Naive thymus-derived CD4-positive, alpha-beta T cell (primary cell): ENCODE measurements around the gene HACD2. TPM values are rescaled to one million over a fixed set of nuclear protein-coding genes. Genes with fewer than 3 reads are reported as not detected.
"Not testable (repeated sequence)": the region's sequence is repeated elsewhere in the genome, so short reads cannot be mapped to it uniquely, and the experiment has no call there.

Experiments used
- ATAC-seq: fragments of 150-1000 bp; cut with Tn5 transposase; 2 replicates; pipeline ENCODE4 v1.10.0; 2021; ENCODE audit warnings: mild to moderate bottlenecking, moderate library complexity
- CTCF ChIA-PET: fragments of 350-600 bp; sonication (Branson Sonifier 250); formaldehyde crosslinking; loops from one replicate; lab custom pipeline; 2021; ENCODE audit warnings: antibody characterized with exemption; lab: Charles Lee
- POLR2A ChIA-PET: fragments of 350-600 bp; sonication (Branson Sonifier 250); formaldehyde crosslinking; loops from one replicate; lab custom pipeline; 2021; ENCODE audit warnings: antibody characterized with exemption, inconsistent platforms; lab: Charles Lee
- DNase-seq, 9 donors: peaks; one replicate each; pipeline versions ENCODE4 v3.0.0 to v3.0.0-alpha.2; 2020 to 2022; ENCODE audit warnings: mixed read lengths in 1 of 9
- H3K27ac ChIP-seq: one replicate; pipeline ENCODE4 v1.7.0; 2013; ENCODE audit warnings: mild to moderate bottlenecking, low read depth, low read length, moderate library complexity
- H3K27me3 ChIP-seq, 2 donors: one replicate each; pipeline ENCODE4 v1.7.0; 2013; ENCODE audit warnings: low read length in 2 of 2, mild to moderate bottlenecking in 2 of 2, moderate library complexity in 2 of 2; ENCODE audit not compliant: control insufficient read depth in 2 of 2, insufficient read depth in 2 of 2
- H3K36me3 ChIP-seq, 3 experiments: 1 replicate in 2 of 3; 2 replicates in 1 of 3; pipeline ENCODE4 v1.7.0; 2013; ENCODE audit warnings: low read length in 3 of 3, mild to moderate bottlenecking in 3 of 3, moderate library complexity in 1 of 3; ENCODE audit not compliant: insufficient read depth in 3 of 3, control insufficient read depth in 2 of 3
- H3K4me1 ChIP-seq, 2 donors: one replicate each; pipeline ENCODE4 v1.7.0; 2013; ENCODE audit warnings: low read length in 2 of 2, mild to moderate bottlenecking in 2 of 2, moderate library complexity in 1 of 2; ENCODE audit not compliant: control insufficient read depth in 2 of 2, insufficient read depth in 2 of 2
- H3K4me3 ChIP-seq: 2 replicates; pipeline ENCODE4 v1.7.0; 2013; ENCODE audit warnings: mild to moderate bottlenecking, low read length
- H3K9me3 ChIP-seq, 3 experiments: 1 replicate in 2 of 3; 2 replicates in 1 of 3; pipeline ENCODE4 v1.7.0; 2013; ENCODE audit warnings: low read length in 3 of 3; ENCODE audit not compliant: control insufficient read depth in 2 of 3
- H3K27ac Mint-ChIP-seq, 9 donors: one replicate each; pipeline ENCODE4 v1.8.0; 2020 to 2022; ENCODE audit warnings: mixed read lengths in 9 of 9, mild to moderate bottlenecking in 8 of 9, moderate library complexity in 5 of 9, inconsistent platforms in 2 of 9
- H3K27me3 Mint-ChIP-seq, 5 donors: one replicate each; pipeline ENCODE4 v1.8.0; 2021 to 2022; ENCODE audit warnings: mixed read lengths in 5 of 5, mild to moderate bottlenecking in 1 of 5
- H3K36me3 Mint-ChIP-seq, 5 donors: one replicate each; pipeline ENCODE4 v1.8.0; 2020 to 2022; ENCODE audit warnings: mixed read lengths in 5 of 5, mild to moderate bottlenecking in 3 of 5, inconsistent platforms in 1 of 5
- H3K4me1 Mint-ChIP-seq, 7 donors: one replicate each; pipeline ENCODE4 v1.8.0; 2020 to 2022; ENCODE audit warnings: mixed read lengths in 7 of 7, mild to moderate bottlenecking in 3 of 7, inconsistent platforms in 1 of 7
- H3K4me3 Mint-ChIP-seq, 10 donors: one replicate each; pipeline ENCODE4 v1.8.0; 2020 to 2022; ENCODE audit warnings: mild to moderate bottlenecking in 10 of 10, mixed read lengths in 10 of 10, moderate library complexity in 6 of 10, inconsistent platforms in 2 of 10
- H3K9me3 Mint-ChIP-seq, 11 donors: one replicate each; pipeline ENCODE4 v1.8.0; 2020 to 2022; ENCODE audit warnings: mixed read lengths in 11 of 11, mild to moderate bottlenecking in 4 of 11, inconsistent platforms in 1 of 11, moderate library complexity in 1 of 11
- intact Hi-C, 2 donors: fragments of 100-400 bp; cut with micrococcal nuclease; formaldehyde crosslinking; loops; one replicate each; pipeline ENCODE4 v1.15.1; 2023
- polyA plus RNA-seq, 2 donors: library from polyadenylated mRNA; unstranded; fragments of 300-500 nt; fragmentation: Illumina TruSeq; gene quantifications; one replicate each; pipeline ENCODE4 v1.2.3, GENCODE V29; 2021
- total RNA-seq, 6 experiments: library from RNA in 5 of 6; stranded (reverse) in 5 of 6; gene quantifications; 1 replicate in 5 of 6; 2 replicates in 1 of 6; pipeline ENCODE4 v1.2.3 and lab custom pipeline; 2021 to 2026

HACD2 gene
- total and polyA plus RNA-seq, 7 experiments from 2014 or later, result 14.7 to 28.3 (median 19.8) TPM

- no peak for ATAC-seq
Measured at GRCh38 chr3:123605789-123606234, 21.0 kb upstream of the HACD2 start.

GRCh38 chr3:123603153-123603552 lies 18.3 kb upstream of the HACD2 start:
- H3K4me3 Mint-ChIP-seq, POLR2A ChIA-PET, H3K27me3 ChIP-seq: not testable (repeated sequence)

More at GRCh38 chr3:123605789-123606234, 21.0 kb upstream of the HACD2 start:
- intact Hi-C loops, result no loop called here
- H3K9me3 Mint-ChIP-seq, result no peaks in the 10 kb centered on the region
- H3K36me3 ChIP-seq, result no peaks in the 10 kb centered on the region
- no peak overlapping the region for H3K27ac ChIP-seq
- H3K36me3 Mint-ChIP-seq, result peaks cover 0 to 18% (median 8%) of the 10 kb centered on the region in 5 donors
- H3K4me1 Mint-ChIP-seq, result peaks cover 0 to 18% (median 0%) of the 10 kb centered on the region in 7 donors
- no peaks in the 10 kb centered on the region for H3K9me3 ChIP-seq
- no peak overlapping the region for H3K4me3 Mint-ChIP-seq
- H3K27ac Mint-ChIP-seq, result no peak overlapping the region
- no peaks in the 10 kb centered on the region for H3K27me3 ChIP-seq
- ChIA-PET CTCF (no interaction called here), POLR2A (no interaction called here)
- H3K4me1 ChIP-seq, result no peaks in the 10 kb centered on the region
- no peaks in the 10 kb centered on the region for H3K27me3 Mint-ChIP-seq
- DNase-seq, result no peak
- no peak overlapping the region for H3K4me3 ChIP-seq

GRCh38 chr3:123602325-123602724 lies 17.5 kb upstream of the HACD2 start:
- H3K9me3 ChIP-seq, result no peaks in the 10 kb centered on the region
- H3K27me3 ChIP-seq, result no peaks in the 10 kb centered on the region
- peaks cover 0 to 21% (median 4%) of the 10 kb centered on the region in 5 donors for H3K36me3 Mint-ChIP-seq
- intact Hi-C loops, result no loop called here
- H3K4me3 ChIP-seq, result no peak overlapping the region
- H3K4me1 Mint-ChIP-seq, result peaks cover 0 to 12% (median 0%) of the 10 kb centered on the region in 7 donors
- H3K9me3 Mint-ChIP-seq, result no peaks in the 10 kb centered on the region
- no peak for ATAC-seq
- ChIA-PET CTCF (no interaction called here), POLR2A (no interaction called here)
- H3K4me3 Mint-ChIP-seq, result no peak overlapping the region
- H3K27me3 Mint-ChIP-seq, result no peaks in the 10 kb centered on the region
- H3K4me1 ChIP-seq, result no peaks in the 10 kb centered on the region
- no peaks in the 10 kb centered on the region for H3K36me3 ChIP-seq
- H3K27ac ChIP-seq, result no peak overlapping the region
- no peak for DNase-seq
- no peak overlapping the region for H3K27ac Mint-ChIP-seq

More at GRCh38 chr3:123603153-123603552, 18.3 kb upstream of the HACD2 start:
- H3K4me1 ChIP-seq, H3K4me3 ChIP-seq, CTCF ChIA-PET, H3K27me3 Mint-ChIP-seq, H3K9me3 ChIP-seq, H3K27ac ChIP-seq, H3K27ac Mint-ChIP-seq, H3K9me3 Mint-ChIP-seq, ATAC-seq, H3K36me3 ChIP-seq, intact Hi-C loops, DNase-seq: not testable (repeated sequence)
- peaks cover 0 to 12% (median 0%) of the 10 kb centered on the region in 7 donors for H3K4me1 Mint-ChIP-seq
- peaks cover 0 to 22% (median 5%) of the 10 kb centered on the region in 5 donors for H3K36me3 Mint-ChIP-seq

GRCh38 chr3:123600863-123601262 lies 16.0 kb upstream of the HACD2 start:
- H3K4me1 Mint-ChIP-seq, intact Hi-C loops, H3K36me3 ChIP-seq, ATAC-seq, H3K9me3 ChIP-seq, CTCF ChIA-PET, H3K27me3 Mint-ChIP-seq, H3K9me3 Mint-ChIP-seq, H3K4me3 ChIP-seq, POLR2A ChIA-PET, H3K27me3 ChIP-seq, H3K27ac ChIP-seq, H3K27ac Mint-ChIP-seq, H3K4me1 ChIP-seq, DNase-seq, H3K4me3 Mint-ChIP-seq: not testable (repeated sequence)
- H3K36me3 Mint-ChIP-seq, result peaks cover 0 to 24% (median 4%) of the 10 kb centered on the region in 5 donors

GRCh38 chr3:123597561-123597960 lies 12.7 kb upstream of the HACD2 start:
- Mint-ChIP-seq H3K27me3 (no peaks in the 10 kb centered on the region), H3K9me3 (peaks cover 0 to 4% (median 0%) of the 10 kb centered on the region in 11 donors), H3K36me3 (peaks cover 0 to 30% (median 9%) of the 10 kb centered on the region in 5 donors), H3K27ac (no peak overlapping the region), H3K4me3 (no peak overlapping the region), H3K4me1 (peaks cover 0 to 4% (median 0%) of the 10 kb centered on the region in 7 donors)
- no peak overlapping the region for H3K4me3 ChIP-seq
- POLR2A ChIA-PET, result no interaction called here
- no peaks in the 10 kb centered on the region for H3K9me3 ChIP-seq
- H3K36me3 ChIP-seq, result no peaks in the 10 kb centered on the region
- H3K27me3 ChIP-seq, result no peaks in the 10 kb centered on the region
- no peaks in the 10 kb centered on the region for H3K4me1 ChIP-seq
- no peak for ATAC-seq
- intact Hi-C loops, result no loop called here
- H3K27ac ChIP-seq, result no peak overlapping the region
- DNase-seq, result no peak
- CTCF ChIA-PET, result no interaction called here

GRCh38 chr3:123595396-123596180 lies 10.7 kb upstream of the HACD2 start:
- DNase-seq (no peak), ATAC-seq (no peak)
- Mint-ChIP-seq H3K36me3 (peaks cover 7 to 37% (median 23%) of the 10 kb centered on the region in 5 donors), H3K27ac (no peak overlapping the region), H3K9me3 (peaks cover 0 to 22% (median 7%) of the 10 kb centered on the region in 11 donors), H3K4me1 (peaks cover 0 to 4% (median 0%) of the 10 kb centered on the region in 7 donors), H3K27me3 (no peaks in the 10 kb centered on the region), H3K4me3 (no peak overlapping the region)
- Histone ChIP-seq H3K27ac (no peak overlapping the region), H3K9me3 (peaks cover 0 to 7% (median 4%) of the 10 kb centered on the region in 3 experiments), H3K27me3 (no peaks in the 10 kb centered on the region), H3K4me3 (no peak overlapping the region), H3K4me1 (no peaks in the 10 kb centered on the region), H3K36me3 (no peaks in the 10 kb centered on the region)
- intact Hi-C loops, result no loop called here
- CTCF ChIA-PET, result no interaction called here
- POLR2A ChIA-PET, result no interaction called here
